H1 (cell line): ENCODE results near the gene ABCG1. TPM values are rescaled to one million over a fixed set of nuclear protein-coding genes. Genes with fewer than 3 reads are reported as not detected.

Source experiments
- BRCA1 ChIP-seq: IDR thresholded peaks from 2 replicates; pipeline ENCODE4 v1.6.1; 2012; ENCODE audit warnings: low read depth, low read length, improper control_type of control experiment
- GTF2F1 ChIP-seq: IDR thresholded peaks from 2 replicates; pipeline ENCODE4 v1.6.1; 2012; ENCODE audit warnings: low read depth, low read length, improper control_type of control experiment, borderline replicate concordance
- KDM1A ChIP-seq: fragments of 200-600, 300-600 bp; sonication (generic); IDR thresholded peaks from 2 replicates; pipeline ENCODE4 v1.7.1; 2016; ENCODE audit warnings: mild to moderate bottlenecking, low read length, borderline replicate concordance
- KDM4A ChIP-seq: IDR thresholded peaks from one replicate; pipeline ENCODE4 v1.7.1; 2012; ENCODE audit warnings: low read depth, mild to moderate bottlenecking, moderate library complexity, low read length, inconsistent platforms; ENCODE audit not compliant: severe bottlenecking
- RAD21 ChIP-seq, 2 experiments: IDR thresholded peaks in 1 of 2; conservative IDR thresholded peaks in 1 of 2; 2 replicates each; pipeline ENCODE4 v1.6.1; 2011; ENCODE audit warnings: low read depth in 2 of 2, low read length in 2 of 2, improper control_type of control experiment in 1 of 2, inconsistent platforms in 1 of 2, mild to moderate bottlenecking in 1 of 2, moderate library complexity in 1 of 2
- RBBP5 ChIP-seq: IDR thresholded peaks from 2 replicates; pipeline ENCODE4 v1.7.1; 2012; ENCODE audit warnings: low read depth, mild to moderate bottlenecking, inconsistent platforms, low read length, moderate library complexity, borderline replicate concordance
- TCF12 ChIP-seq: IDR thresholded peaks from 2 replicates; pipeline ENCODE4 v1.6.1; 2011; ENCODE audit warnings: low read depth, mild to moderate bottlenecking, low read length
- polyA plus RNA-seq, 7 experiments: library from polyadenylated mRNA; depleted of rRNA in 3 of 7; stranded (reverse) in 5 of 7; unstranded in 2 of 7; fragments of >200 nt in 5 of 7; fragments of 200-250 nt in 2 of 7; gene quantifications; 1 replicate in 5 of 7; 2 replicates in 1 of 7; 4 replicates in 1 of 7; pipeline versions ENCODE4 v1.2.1 to v1.2.3, GENCODE V29; 2011 to 2013; ENCODE audit warnings: missing spikeins in 2 of 7, mixed read lengths in 2 of 7
- total RNA-seq: library from RNA; stranded (reverse); fragmentation: NEBNext Ultra II Directional; extraction: Animal tissue kit (Norgen Biotek cat#: 25700); gene quantifications from 2 replicates; pipeline ENCODE4 v1.2.1, GENCODE V29; 2021
- TF ChIP-seq, protein P1 (sequence below): fragments of 300-600 bp; sonication (generic); IDR thresholded peaks from 2 replicates; pipeline ENCODE4 v1.7.1; 2012; ENCODE audit warnings: low read length, moderate library complexity, mild to moderate bottlenecking, inconsistent platforms; ENCODE audit not compliant: insufficient replicate concordance

Gene ABCG1
- total and polyA plus RNA-seq, 2 of the 8 experiments (the other 6 are each of a cell fraction or from before 2014, with no cell fraction given) = 2.1 to 4.0 TPM

DNA sequence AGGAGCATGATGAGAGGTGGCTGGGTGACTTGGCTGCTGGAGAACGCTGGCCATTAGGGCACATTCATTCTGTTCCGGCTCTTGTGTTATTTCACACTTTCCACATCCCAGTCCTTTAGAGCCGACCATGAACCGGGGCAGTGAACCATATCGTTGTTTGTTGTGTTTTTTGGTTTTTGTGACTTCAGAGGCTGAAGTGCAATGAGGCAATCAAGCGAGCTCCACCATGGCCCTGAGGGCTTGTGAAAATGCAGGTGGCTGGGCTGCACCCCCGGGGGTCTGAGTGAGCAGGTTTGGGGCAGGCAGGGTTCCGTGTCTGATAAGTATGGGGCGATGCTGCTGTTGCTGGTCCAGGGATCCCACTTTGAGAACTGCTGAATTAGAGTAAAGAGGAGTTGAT, 23.7 kb downstream of the ABCG1 start (continued):
- TF ChIP-seq, protein P1, sequence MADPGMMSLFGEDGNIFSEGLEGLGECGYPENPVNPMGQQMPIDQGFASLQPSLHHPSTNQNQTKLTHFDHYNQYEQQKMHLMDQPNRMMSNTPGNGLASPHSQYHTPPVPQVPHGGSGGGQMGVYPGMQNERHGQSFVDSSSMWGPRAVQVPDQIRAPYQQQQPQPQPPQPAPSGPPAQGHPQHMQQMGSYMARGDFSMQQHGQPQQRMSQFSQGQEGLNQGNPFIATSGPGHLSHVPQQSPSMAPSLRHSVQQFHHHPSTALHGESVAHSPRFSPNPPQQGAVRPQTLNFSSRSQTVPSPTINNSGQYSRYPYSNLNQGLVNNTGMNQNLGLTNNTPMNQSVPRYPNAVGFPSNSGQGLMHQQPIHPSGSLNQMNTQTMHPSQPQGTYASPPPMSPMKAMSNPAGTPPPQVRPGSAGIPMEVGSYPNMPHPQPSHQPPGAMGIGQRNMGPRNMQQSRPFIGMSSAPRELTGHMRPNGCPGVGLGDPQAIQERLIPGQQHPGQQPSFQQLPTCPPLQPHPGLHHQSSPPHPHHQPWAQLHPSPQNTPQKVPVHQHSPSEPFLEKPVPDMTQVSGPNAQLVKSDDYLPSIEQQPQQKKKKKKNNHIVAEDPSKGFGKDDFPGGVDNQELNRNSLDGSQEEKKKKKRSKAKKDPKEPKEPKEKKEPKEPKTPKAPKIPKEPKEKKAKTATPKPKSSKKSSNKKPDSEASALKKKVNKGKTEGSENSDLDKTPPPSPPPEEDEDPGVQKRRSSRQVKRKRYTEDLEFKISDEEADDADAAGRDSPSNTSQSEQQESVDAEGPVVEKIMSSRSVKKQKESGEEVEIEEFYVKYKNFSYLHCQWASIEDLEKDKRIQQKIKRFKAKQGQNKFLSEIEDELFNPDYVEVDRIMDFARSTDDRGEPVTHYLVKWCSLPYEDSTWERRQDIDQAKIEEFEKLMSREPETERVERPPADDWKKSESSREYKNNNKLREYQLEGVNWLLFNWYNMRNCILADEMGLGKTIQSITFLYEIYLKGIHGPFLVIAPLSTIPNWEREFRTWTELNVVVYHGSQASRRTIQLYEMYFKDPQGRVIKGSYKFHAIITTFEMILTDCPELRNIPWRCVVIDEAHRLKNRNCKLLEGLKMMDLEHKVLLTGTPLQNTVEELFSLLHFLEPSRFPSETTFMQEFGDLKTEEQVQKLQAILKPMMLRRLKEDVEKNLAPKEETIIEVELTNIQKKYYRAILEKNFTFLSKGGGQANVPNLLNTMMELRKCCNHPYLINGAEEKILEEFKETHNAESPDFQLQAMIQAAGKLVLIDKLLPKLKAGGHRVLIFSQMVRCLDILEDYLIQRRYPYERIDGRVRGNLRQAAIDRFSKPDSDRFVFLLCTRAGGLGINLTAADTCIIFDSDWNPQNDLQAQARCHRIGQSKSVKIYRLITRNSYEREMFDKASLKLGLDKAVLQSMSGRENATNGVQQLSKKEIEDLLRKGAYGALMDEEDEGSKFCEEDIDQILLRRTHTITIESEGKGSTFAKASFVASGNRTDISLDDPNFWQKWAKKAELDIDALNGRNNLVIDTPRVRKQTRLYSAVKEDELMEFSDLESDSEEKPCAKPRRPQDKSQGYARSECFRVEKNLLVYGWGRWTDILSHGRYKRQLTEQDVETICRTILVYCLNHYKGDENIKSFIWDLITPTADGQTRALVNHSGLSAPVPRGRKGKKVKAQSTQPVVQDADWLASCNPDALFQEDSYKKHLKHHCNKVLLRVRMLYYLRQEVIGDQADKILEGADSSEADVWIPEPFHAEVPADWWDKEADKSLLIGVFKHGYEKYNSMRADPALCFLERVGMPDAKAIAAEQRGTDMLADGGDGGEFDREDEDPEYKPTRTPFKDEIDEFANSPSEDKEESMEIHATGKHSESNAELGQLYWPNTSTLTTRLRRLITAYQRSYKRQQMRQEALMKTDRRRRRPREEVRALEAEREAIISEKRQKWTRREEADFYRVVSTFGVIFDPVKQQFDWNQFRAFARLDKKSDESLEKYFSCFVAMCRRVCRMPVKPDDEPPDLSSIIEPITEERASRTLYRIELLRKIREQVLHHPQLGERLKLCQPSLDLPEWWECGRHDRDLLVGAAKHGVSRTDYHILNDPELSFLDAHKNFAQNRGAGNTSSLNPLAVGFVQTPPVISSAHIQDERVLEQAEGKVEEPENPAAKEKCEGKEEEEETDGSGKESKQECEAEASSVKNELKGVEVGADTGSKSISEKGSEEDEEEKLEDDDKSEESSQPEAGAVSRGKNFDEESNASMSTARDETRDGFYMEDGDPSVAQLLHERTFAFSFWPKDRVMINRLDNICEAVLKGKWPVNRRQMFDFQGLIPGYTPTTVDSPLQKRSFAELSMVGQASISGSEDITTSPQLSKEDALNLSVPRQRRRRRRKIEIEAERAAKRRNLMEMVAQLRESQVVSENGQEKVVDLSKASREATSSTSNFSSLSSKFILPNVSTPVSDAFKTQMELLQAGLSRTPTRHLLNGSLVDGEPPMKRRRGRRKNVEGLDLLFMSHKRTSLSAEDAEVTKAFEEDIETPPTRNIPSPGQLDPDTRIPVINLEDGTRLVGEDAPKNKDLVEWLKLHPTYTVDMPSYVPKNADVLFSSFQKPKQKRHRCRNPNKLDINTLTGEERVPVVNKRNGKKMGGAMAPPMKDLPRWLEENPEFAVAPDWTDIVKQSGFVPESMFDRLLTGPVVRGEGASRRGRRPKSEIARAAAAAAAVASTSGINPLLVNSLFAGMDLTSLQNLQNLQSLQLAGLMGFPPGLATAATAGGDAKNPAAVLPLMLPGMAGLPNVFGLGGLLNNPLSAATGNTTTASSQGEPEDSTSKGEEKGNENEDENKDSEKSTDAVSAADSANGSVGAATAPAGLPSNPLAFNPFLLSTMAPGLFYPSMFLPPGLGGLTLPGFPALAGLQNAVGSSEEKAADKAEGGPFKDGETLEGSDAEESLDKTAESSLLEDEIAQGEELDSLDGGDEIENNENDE = no peak
- TF ChIP-seq GTF2F1 (no peak), RAD21 (IDR thresholded peaks at IDR 0.05 in 1 of 2, conservative IDR thresholded peaks at IDR 0.05 in 1 of 2; ENCODE audit: low read depth in 2 of 2, low read length in 2 of 2) (no peak), RBBP5 (no peak), BRCA1 (no peak), KDM1A (no peak), TCF12 (no peak), KDM4A (no peak)
